GM21825 (cell line): ENCODE measurements around the gene SYNGAP1.
"Not testable (repeated sequence)": the region's sequence is repeated elsewhere in the genome, so short reads cannot be mapped to it uniquely, and the experiment has no call there.

Experiments used
- ATAC-seq: cut with Tn5 transposase; IDR thresholded peaks from one replicate; pipeline ENCODE4 v1.9.1; 2021; ENCODE audit warnings: mild to moderate bottlenecking, moderate library complexity; ENCODE audit not compliant: unreplicated experiment

Gene SYNGAP1

GRCh38 chr6:33466075-33466735, 46.3 kb downstream of the SYNGAP1 start:
- no peak for ATAC-seq

DNA sequence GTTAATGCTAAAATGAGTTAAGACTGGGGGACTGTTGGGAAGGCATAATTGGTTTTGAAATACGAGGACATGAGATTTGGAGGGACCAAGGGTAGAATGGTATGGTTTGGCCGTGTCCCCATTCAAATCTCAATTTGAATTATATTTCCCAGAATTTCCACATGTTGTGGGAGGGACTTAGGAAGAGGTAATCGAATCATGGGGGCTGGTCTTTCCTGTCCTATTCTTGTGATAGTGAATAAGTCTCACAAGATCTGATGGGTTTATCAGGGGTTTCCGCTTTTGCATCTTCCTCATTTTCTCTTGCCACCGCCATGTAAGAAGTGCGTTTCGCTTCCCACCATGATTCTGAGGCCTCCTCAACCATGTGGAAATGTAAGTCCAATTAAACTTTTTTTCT, 47.2 kb downstream of the SYNGAP1 start:
- ATAC-seq: no peak

- ATAC-seq: no peak
Measured at GRCh38 chr6:33469661-33470060, 49.8 kb downstream of the SYNGAP1 start.

- no peak for ATAC-seq
Measured at GRCh38 chr6:33477864-33478263, 58.0 kb downstream of the SYNGAP1 start.

DNA sequence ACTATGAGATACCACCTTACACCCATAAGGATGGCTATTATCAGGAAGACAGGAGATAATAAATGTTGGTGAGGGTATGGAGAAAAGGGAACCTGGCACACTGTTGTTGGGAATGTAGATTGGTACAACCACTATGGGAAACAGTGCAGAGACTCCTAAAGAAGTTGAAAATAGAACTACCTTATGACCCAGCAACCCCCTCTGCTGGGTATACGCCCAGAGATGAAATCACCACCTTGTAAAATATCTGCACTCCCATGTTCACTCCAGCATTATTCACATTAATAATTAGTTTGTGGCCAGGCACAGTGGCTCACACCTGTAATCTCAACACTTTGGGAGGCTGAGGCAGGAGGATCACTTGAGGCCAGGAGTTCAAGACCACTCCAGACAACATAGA, 61.3 kb downstream of the SYNGAP1 start:
- ATAC-seq: no peak

- ATAC-seq: not testable (repeated sequence)
Measured at GRCh38 chr6:33482620-33483019, 62.8 kb downstream of the SYNGAP1 start.

- ATAC-seq: no peak
Measured at GRCh38 chr6:33483678-33484077, 63.8 kb downstream of the SYNGAP1 start.

DNA sequence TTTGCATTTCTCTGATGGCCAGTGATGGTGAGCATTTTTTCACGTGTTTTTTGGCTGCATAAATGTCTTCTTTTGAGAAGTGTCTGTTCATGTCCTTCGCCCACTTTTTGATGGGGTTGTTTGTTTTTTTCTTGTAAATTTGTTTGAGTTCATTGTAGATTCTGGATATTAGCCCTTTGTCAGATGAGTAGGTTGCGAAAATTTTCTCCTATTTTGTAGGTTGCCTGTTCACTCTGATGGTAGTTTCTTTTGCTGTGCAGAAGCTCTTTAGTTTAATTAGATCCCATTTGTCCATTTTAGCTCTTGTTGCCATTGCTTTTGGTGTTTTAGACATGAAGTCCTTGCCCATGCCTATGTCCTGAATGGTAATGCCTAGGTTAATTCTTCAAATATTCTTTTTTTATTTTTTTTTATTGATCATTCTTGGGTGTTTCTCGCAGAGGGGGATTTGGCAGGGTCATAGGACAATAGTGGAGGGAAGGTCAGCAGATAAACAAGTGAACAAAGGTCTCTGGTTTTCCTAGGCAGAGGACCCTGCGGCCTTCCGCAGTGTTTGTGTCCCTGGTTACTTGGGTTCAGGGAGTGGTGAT, 64.9 kb downstream of the SYNGAP1 start:
- ATAC-seq: not testable (repeated sequence)

DNA sequence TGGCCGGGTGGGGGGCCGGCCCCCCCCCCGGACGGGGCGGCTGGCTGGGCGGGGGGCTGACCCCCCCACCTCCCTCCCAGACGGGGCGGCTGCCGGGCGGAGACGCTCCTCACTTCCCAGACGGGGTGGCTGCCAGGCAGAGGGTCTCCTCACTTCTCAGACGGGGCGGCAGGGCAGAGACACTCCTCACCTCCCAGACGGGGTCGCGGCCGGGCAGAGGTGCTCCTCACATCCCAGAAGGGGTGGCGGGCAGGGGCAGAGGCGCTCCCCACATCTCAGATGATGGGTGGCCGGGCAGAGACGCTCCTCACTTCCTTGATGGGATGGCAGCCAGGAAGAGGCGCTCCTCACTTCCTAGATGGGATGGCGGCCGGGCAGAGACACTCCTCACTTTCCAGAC, 65.8 kb downstream of the SYNGAP1 start:
- ATAC-seq: not testable (repeated sequence)

DNA sequence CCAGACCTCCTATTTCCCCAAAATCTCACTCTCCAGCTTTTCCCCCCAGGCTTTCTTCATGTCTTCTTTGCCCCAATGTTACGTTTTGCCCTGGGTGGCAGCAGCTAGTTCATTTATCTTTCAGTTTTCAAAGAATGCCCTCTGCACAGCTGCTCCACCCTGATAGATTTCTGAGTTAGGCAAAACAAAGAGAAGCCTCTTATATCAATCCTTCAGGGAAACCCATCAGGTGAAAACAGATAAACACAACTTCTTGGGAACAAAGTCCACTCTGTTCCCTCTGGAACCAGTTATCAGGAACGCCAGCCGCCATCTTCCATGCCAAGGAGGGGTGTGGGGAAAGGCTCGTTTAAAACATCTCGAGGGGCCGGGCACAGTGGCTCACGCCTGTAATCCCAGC, 68.5 kb downstream of the SYNGAP1 start:
- ATAC-seq: no peak

DNA sequence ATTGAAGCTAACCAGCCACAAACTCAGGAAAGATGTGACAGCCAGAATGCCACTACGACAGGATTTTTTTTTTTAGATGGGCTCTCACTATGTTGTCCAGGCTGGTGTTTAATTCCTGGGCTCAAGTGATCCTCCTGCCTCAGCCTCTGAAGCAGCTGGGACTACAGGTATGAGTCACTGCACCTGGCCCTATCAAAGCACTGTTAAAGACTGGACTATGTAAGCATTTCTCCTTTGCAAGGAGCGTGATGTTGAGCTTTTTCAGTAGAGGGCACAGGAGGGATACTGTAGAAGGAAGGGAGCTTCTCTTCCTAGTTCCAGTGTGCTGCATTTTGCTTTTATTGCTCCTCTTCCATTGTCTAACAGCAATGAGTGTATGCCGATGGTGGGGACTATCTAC, 70.3 kb downstream of the SYNGAP1 start:
- ATAC-seq: no peak

DNA sequence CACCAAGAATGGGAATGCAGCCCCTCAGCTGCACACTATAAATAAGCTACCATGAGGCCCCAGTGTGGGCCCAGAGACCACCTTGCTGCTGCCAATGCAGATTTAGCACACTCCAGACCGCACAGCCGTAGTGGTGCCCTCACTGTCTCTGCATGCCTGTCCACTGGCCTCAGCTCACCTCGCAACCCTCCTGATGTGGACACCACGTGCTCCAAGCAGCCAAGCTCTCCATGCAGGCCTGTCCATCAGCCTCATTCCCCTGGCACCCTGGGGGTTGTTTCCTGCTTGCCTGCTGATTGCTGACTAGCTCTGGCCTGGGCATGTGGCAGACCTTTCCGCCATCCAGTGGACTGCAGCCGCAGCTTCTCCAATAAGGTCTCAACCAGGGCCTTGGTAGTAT, 70.8 kb downstream of the SYNGAP1 start:
- ATAC-seq: no peak

- no peak for ATAC-seq
Measured at GRCh38 chr6:33492093-33492492, 72.2 kb downstream of the SYNGAP1 start.

GRCh38 chr6:33497157-33497556, 77.3 kb downstream of the SYNGAP1 start:
- no peak for ATAC-seq

DNA sequence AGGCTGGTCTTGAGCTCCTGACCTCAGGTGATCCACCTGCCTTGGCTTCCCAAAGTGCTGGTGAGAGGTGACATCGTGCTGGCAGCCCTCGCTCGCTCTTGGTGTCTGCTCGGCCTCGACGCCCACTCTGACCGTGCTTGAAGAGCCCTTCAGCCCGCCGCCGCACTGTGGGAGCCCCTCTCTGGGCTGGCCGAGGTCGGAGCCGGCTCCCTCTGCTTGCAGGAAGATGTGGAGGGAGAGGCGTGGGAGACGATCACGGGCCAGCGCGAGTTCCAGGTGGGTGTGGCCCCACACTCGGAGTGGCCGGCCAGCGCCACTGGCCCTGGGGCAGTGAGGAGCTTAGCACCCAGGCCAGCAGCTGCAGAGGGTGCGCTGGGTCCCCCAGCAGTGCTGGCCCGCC, 82.6 kb downstream of the SYNGAP1 start:
- no peak for ATAC-seq

DNA sequence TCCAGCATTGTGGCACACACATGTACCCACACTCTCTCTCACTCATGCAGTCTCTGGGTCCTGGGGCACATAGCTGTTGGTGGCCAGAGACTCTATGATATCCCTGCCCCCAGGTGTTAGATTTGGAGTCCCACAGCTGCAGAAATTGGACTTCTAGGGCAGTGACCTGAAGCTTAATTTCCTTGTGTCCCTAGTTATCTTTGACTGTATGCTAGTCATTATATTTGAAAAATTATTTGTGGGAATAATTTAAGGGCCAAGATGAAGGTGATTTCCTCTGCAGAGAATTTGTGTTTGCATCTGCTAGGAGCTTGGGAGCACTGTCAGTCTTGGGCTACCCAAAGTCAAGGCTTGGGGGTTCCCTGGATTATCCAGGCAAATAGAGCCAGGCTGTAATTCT, 84.6 kb downstream of the SYNGAP1 start:
- ATAC-seq: no peak
